ENCODE measurements around the gene INSR. TPM values are rescaled to one million over a fixed set of nuclear protein-coding genes. Genes with fewer than 3 reads are reported as not detected.

The INSR gene
- total RNA-seq, 1 experiment from 2014 or later, result 8.4 TPM

DNA sequence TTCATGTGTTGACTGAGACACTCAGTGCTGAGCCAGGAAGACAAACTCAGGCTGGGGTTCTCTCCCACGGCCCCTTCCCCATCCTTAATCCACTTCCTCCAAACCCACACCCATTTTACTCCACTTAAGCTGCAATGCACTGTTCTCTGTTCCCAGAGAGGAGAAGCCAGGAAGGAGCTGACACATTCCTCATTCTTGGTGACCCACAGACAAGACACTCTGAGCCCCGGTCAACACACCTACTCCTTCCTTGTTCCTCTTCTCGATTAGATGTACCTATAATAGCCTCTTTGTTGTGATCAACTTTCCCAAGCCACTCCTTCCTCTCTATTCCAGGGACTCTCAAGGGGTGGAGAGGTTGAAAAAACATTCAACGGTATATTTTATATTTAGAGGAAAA lies 47.1 kb downstream of the INSR start:
- intact Hi-C loops (cut with micrococcal nuclease; ENCODE audit: unreplicated experiment), result loop anchor here (1.0 kb wide), 1 partner anchor 10 kb away; no protein-coding TSS in a partner anchor
- peak; percentile 13 for DNase-seq
- Mint-ChIP-seq H3K36me3 (ENCODE audit: insufficient read depth, unreplicated experiment) (no peaks in the 10 kb centered on the region), H3K4me3 (ENCODE audit: low read depth, unreplicated experiment) (peak overlapping the region; percentile 12), H3K27ac (ENCODE audit: unreplicated experiment) (peak overlapping the region; percentile 94), H3K4me1 (ENCODE audit: low read depth, unreplicated experiment) (no peaks in the 10 kb centered on the region), H3K9me3 (ENCODE audit: low read depth, unreplicated experiment) (peaks cover 5% of the 10 kb centered on the region), H3K27me3 (ENCODE audit: unreplicated experiment) (no peaks in the 10 kb centered on the region)
- CTCF ChIA-PET, result interaction anchor here (0.6 to 0.9 kb wide), 2 partner anchors 45 to 99 kb away, joined by 3 read pairs; no protein-coding TSS in a partner anchor
- TF ChIP-seq, protein P1, sequence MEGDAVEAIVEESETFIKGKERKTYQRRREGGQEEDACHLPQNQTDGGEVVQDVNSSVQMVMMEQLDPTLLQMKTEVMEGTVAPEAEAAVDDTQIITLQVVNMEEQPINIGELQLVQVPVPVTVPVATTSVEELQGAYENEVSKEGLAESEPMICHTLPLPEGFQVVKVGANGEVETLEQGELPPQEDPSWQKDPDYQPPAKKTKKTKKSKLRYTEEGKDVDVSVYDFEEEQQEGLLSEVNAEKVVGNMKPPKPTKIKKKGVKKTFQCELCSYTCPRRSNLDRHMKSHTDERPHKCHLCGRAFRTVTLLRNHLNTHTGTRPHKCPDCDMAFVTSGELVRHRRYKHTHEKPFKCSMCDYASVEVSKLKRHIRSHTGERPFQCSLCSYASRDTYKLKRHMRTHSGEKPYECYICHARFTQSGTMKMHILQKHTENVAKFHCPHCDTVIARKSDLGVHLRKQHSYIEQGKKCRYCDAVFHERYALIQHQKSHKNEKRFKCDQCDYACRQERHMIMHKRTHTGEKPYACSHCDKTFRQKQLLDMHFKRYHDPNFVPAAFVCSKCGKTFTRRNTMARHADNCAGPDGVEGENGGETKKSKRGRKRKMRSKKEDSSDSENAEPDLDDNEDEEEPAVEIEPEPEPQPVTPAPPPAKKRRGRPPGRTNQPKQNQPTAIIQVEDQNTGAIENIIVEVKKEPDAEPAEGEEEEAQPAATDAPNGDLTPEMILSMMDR (IDR thresholded peaks at IDR 0.05; ENCODE audit: unreplicated experiment), result no peak
- no TSS peak for BruUV-seq (replicated peaks)

DNA sequence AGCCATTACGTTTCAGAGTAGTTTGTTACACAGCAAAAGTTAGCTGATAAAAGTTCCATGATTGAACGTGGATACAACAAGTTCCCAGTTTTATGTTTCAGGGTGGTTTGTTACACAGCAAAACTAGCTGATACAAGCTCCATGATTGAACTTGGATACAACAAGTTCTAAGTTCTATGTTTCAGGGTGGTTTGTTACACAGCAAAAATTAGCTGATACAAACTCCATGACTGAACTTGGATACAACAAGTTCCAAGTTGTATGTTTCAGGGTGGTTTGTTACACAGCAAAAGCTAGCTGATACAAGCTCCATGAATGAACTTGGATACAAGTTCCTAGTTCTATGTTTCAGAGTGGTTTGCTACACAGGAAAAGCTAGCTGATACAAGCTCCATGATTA lies 47.6 kb downstream of the INSR start:
- TF ChIP-seq, protein P1 (IDR thresholded peaks at IDR 0.05; ENCODE audit: unreplicated experiment), result no peak
- no TSS peak for BruUV-seq (replicated peaks)
- CTCF ChIA-PET, result interaction anchor here (0.9 kb wide), 1 partner anchor 98 kb away, joined by 3 read pairs; no protein-coding TSS in a partner anchor
- H3K27me3 Mint-ChIP-seq (ENCODE audit: unreplicated experiment), result no peaks in the 10 kb centered on the region
- no peak for DNase-seq
- peaks cover 5% of the 10 kb centered on the region for H3K9me3 Mint-ChIP-seq (ENCODE audit: low read depth, unreplicated experiment)
- no peaks in the 10 kb centered on the region for H3K4me1 Mint-ChIP-seq (ENCODE audit: low read depth, unreplicated experiment)
- peak overlapping the region; percentile 94 for H3K27ac Mint-ChIP-seq (ENCODE audit: unreplicated experiment)
- intact Hi-C loops (cut with micrococcal nuclease; ENCODE audit: unreplicated experiment), result no loop called here
- H3K4me3 Mint-ChIP-seq (ENCODE audit: low read depth, unreplicated experiment), result no peak overlapping the region
- H3K36me3 Mint-ChIP-seq (ENCODE audit: insufficient read depth, unreplicated experiment), result no peaks in the 10 kb centered on the region

DNA sequence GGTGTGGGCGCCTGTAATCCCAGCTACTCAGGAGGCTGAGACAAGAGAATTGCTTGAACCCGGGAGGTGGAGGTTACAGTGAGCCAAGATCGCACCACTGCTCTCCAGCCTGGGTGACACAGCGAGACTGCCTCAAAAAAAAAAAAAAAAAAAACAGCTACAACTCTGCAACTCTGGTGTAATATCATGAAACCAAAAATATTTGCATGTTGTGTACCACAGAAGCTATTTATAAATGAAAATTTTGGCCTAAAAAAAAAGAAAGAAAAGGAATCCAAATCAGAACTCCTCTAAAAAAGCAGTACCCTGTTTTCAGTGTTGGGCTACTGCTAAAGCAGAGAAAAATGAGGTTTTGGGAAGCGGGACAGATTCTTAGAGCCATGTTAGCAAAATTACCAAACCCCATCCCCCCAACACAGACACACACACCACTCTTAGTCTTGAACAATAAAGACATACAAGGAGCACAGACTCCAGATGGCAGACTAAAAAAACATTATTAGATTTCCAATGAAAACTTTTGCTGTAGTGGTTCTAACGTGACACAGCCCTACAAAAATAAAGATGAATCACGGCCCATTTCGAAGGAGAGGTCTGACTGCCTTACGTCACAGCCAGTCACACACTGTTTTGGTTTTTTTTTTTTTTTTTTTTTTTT lies 51.5 kb downstream of the INSR start:
- intact Hi-C loops (cut with micrococcal nuclease; ENCODE audit: unreplicated experiment), result no loop called here
- Mint-ChIP-seq H3K36me3 (ENCODE audit: insufficient read depth, unreplicated experiment) (no peaks in the 10 kb centered on the region), H3K4me1 (ENCODE audit: low read depth, unreplicated experiment) (no peaks in the 10 kb centered on the region), H3K27me3 (ENCODE audit: unreplicated experiment) (no peaks in the 10 kb centered on the region), H3K4me3 (ENCODE audit: low read depth, unreplicated experiment) (no peak overlapping the region), H3K9me3 (ENCODE audit: low read depth, unreplicated experiment) (peaks cover 2% of the 10 kb centered on the region), H3K27ac (ENCODE audit: unreplicated experiment) (no peak overlapping the region)
- CTCF ChIA-PET, result no interaction called here
- BruUV-seq (replicated peaks), result no TSS peak
- TF ChIP-seq, protein P1 (IDR thresholded peaks at IDR 0.05; ENCODE audit: unreplicated experiment), result no peak
- no peak for DNase-seq

DNA sequence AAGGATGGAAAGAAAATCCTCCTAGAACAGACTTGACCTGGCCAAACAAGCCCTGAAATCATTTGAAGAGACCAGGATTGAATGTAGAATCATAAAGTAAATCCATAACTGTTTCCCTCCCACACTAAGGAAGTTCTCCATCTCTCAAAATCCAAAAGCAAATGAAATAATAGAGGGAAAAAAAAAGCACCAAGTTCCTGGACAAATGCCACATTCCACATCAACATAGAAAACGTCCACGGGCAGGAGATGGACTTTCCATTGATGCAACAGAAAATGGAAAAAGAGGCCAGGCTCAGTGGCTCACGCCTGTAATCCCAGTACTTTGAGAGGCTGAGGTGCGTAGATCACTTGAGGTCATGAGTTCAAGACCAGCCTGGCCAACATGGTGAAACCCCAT lies 56.2 kb downstream of the INSR start:
- no TSS peak for BruUV-seq (replicated peaks)
- H3K4me1 Mint-ChIP-seq (ENCODE audit: low read depth, unreplicated experiment), result no peaks in the 10 kb centered on the region

More for the DNA sequence above, 56.2 kb downstream of the INSR start:
- CTCF ChIA-PET, result no interaction called here
- Mint-ChIP-seq H3K4me3 (ENCODE audit: low read depth, unreplicated experiment) (no peak overlapping the region), H3K27ac (ENCODE audit: unreplicated experiment) (no peak overlapping the region), H3K9me3 (ENCODE audit: low read depth, unreplicated experiment) (no peaks in the 10 kb centered on the region), H3K36me3 (ENCODE audit: insufficient read depth, unreplicated experiment) (no peaks in the 10 kb centered on the region), H3K27me3 (ENCODE audit: unreplicated experiment) (no peaks in the 10 kb centered on the region)
- intact Hi-C loops (cut with micrococcal nuclease; ENCODE audit: unreplicated experiment), result no loop called here
- DNase-seq, result no peak
- TF ChIP-seq, protein P1 (IDR thresholded peaks at IDR 0.05; ENCODE audit: unreplicated experiment), result no peak
